DND-41 (cell line): ENCODE data around the gene ADAMTS12.

Experiments
- ATAC-seq: fragments of 200-7000 bp; cut with Tn5 transposase; 3 replicates; pipeline ENCODE4 v1.9.1; 2021; ENCODE audit warnings: low read depth; ENCODE audit not compliant: insufficient read depth
- DNase-seq: peaks from one replicate; pipeline ENCODE4 v3.0.0-alpha.2; 2020
- H2AFZ ChIP-seq: 2 replicates; pipeline ENCODE4 v1.6.0; 2012; ENCODE audit warnings: low read depth, low read length
- H3K27ac ChIP-seq: 2 replicates; pipeline ENCODE4 v1.5.1; 2012; ENCODE audit warnings: low read length, inconsistent platforms
- H3K27me3 ChIP-seq: fragments of 200-600 bp; sonication (generic); 2 replicates; pipeline ENCODE4 v1.6.0; 2012; ENCODE audit warnings: low read length, mild to moderate bottlenecking, inconsistent platforms; ENCODE audit not compliant: insufficient read depth, poor library complexity
- H3K36me3 ChIP-seq: 2 replicates; pipeline ENCODE4 v1.5.1; 2012; ENCODE audit warnings: low read length, inconsistent platforms; ENCODE audit not compliant: insufficient read depth
- H3K4me1 ChIP-seq: 2 replicates; pipeline ENCODE4 v1.5.1; 2012; ENCODE audit warnings: mild to moderate bottlenecking, low read length; ENCODE audit not compliant: insufficient read depth
- H3K4me2 ChIP-seq: 2 replicates; pipeline ENCODE4 v1.6.0; 2012; ENCODE audit warnings: mild to moderate bottlenecking, moderate library complexity, low read length, inconsistent platforms; ENCODE audit not compliant: insufficient read depth
- H3K4me3 ChIP-seq, 2 experiments: fragments of 200-600 bp in 1 of 2; shearing (Covaris generic) in 1 of 2; 2 replicates each; pipeline ENCODE4 v1.5.1; 2012 to 2016; ENCODE audit warnings: inconsistent platforms in 2 of 2, low read length in 2 of 2, mild to moderate bottlenecking in 2 of 2, low read depth in 1 of 2, moderate library complexity in 1 of 2
- H3K79me2 ChIP-seq: 2 replicates; pipeline ENCODE4 v1.6.0; 2012; ENCODE audit warnings: low read length, inconsistent platforms; ENCODE audit not compliant: insufficient read depth
- H3K9ac ChIP-seq: 2 replicates; pipeline ENCODE4 v1.6.0; 2012; ENCODE audit warnings: low read depth, mild to moderate bottlenecking, inconsistent platforms, low read length, moderate library complexity
- H3K9me3 ChIP-seq: 2 replicates; pipeline ENCODE4 v1.5.1; 2012; ENCODE audit warnings: low read length, moderate library complexity, mild to moderate bottlenecking, inconsistent platforms; ENCODE audit not compliant: insufficient read depth, severe bottlenecking
- H4K20me1 ChIP-seq: 2 replicates; pipeline ENCODE4 v1.6.0; 2012; ENCODE audit warnings: low read length; ENCODE audit not compliant: insufficient read depth
- CTCF ChIP-seq: IDR thresholded peaks from 2 replicates; pipeline ENCODE4 v1.5.1; 2012; ENCODE audit warnings: borderline replicate concordance, low read length, moderate library complexity, mild to moderate bottlenecking; ENCODE audit not compliant: poor library complexity, severe bottlenecking; ENCODE audit errors: extremely low read depth
- EZH2 ChIP-seq: IDR thresholded peaks from 3 replicates; pipeline ENCODE4 v1.6.1; 2012; ENCODE audit warnings: borderline replicate concordance, low read depth, mild to moderate bottlenecking, moderate library complexity, low read length, inconsistent platforms; ENCODE audit not compliant: severe bottlenecking

Gene ADAMTS12

GRCh38 chr5:33482335-33482734 lies 409.5 kb downstream of the ADAMTS12 start:
- H3K4me3 ChIP-seq: no peak overlapping the region
- no peaks in the 10 kb centered on the region for H3K4me1 ChIP-seq
- H2AFZ ChIP-seq: no peak overlapping the region
- no peaks in the 10 kb centered on the region for H3K27me3 ChIP-seq
- no peak overlapping the region for H3K4me2 ChIP-seq
- H3K9me3 ChIP-seq: no peaks in the 10 kb centered on the region
- H3K36me3 ChIP-seq: peaks cover 3% of the 10 kb centered on the region; the same call in 1 of the 2 replicates
- ATAC-seq: no peak
- DNase-seq: no peak
- TF ChIP-seq CTCF (no peak), EZH2 (no peak)
- no peak overlapping the region for H3K9ac ChIP-seq
- no peak overlapping the region for H3K27ac ChIP-seq
- no peaks in the 10 kb centered on the region for H3K79me2 ChIP-seq
- H4K20me1 ChIP-seq: no peaks in the 10 kb centered on the region

GRCh38 chr5:33480876-33481275 lies 410.9 kb downstream of the ADAMTS12 start:
- no peaks in the 10 kb centered on the region for H3K4me1 ChIP-seq
- H3K27me3 ChIP-seq: no peaks in the 10 kb centered on the region
- no peak overlapping the region for H3K27ac ChIP-seq
- ATAC-seq (no peak), DNase-seq (no peak)
- H3K36me3 ChIP-seq: peaks cover 10% of the 10 kb centered on the region; the same call in 1 of the 2 replicates
- no peaks in the 10 kb centered on the region for H3K79me2 ChIP-seq
- H4K20me1 ChIP-seq: no peaks in the 10 kb centered on the region
- H3K4me3 ChIP-seq: no peak overlapping the region
- TF ChIP-seq CTCF (no peak), EZH2 (no peak)
- no peak overlapping the region for H3K9ac ChIP-seq
- H3K4me2 ChIP-seq: no peak overlapping the region
- no peaks in the 10 kb centered on the region for H3K9me3 ChIP-seq
- H2AFZ ChIP-seq: no peak overlapping the region

- Histone ChIP-seq H3K4me2 (no peak overlapping the region), H3K9ac (no peak overlapping the region), H3K79me2 (no peaks in the 10 kb centered on the region), H3K4me3 (no peak overlapping the region), H2AFZ (no peak overlapping the region), H3K27me3 (no peaks in the 10 kb centered on the region), H3K4me1 (no peaks in the 10 kb centered on the region), H3K27ac (no peak overlapping the region), H4K20me1 (no peaks in the 10 kb centered on the region), H3K36me3 (peaks cover 25% of the 10 kb centered on the region), H3K9me3 (no peaks in the 10 kb centered on the region)
- TF ChIP-seq EZH2 (no peak), CTCF (no peak)
- no peak for DNase-seq
- ATAC-seq: no peak
Measured at GRCh38 chr5:33479311-33479710, 412.5 kb downstream of the ADAMTS12 start.

GRCh38 chr5:33477816-33478215 lies 414.0 kb downstream of the ADAMTS12 start:
- no peaks in the 10 kb centered on the region for H3K9me3 ChIP-seq
- H3K27ac ChIP-seq: no peak overlapping the region
- no peak for DNase-seq
- H3K79me2 ChIP-seq: no peaks in the 10 kb centered on the region
- H3K4me2 ChIP-seq: no peak overlapping the region
- no peak for ATAC-seq
- TF ChIP-seq CTCF (no peak), EZH2 (no peak)
- peaks cover 40% of the 10 kb centered on the region for H3K36me3 ChIP-seq
- H3K4me3 ChIP-seq: no peak overlapping the region
- no peaks in the 10 kb centered on the region for H3K27me3 ChIP-seq
- H3K4me1 ChIP-seq: no peaks in the 10 kb centered on the region
- H2AFZ ChIP-seq: no peak overlapping the region
- H4K20me1 ChIP-seq: no peaks in the 10 kb centered on the region
- no peak overlapping the region for H3K9ac ChIP-seq
